MM.1S (cell line): ENCODE results near the gene GALNT12.

Experiments
- CTCF ChIP-seq: fragments of 300-600 bp; sonication (generic); IDR thresholded peaks from 2 replicates; pipeline ENCODE4 v1.5.1; 2016; ENCODE audit warnings: antibody characterized with exemption, low read length, mixed read lengths
- EZH2 ChIP-seq: fragments of 300-600 bp; sonication (generic); optimal IDR thresholded peaks from 2 replicates; pipeline ENCODE3; 2017; ENCODE audit warnings: low read depth, mild to moderate bottlenecking, antibody characterized with exemption, low read length, mixed read lengths

DNA sequence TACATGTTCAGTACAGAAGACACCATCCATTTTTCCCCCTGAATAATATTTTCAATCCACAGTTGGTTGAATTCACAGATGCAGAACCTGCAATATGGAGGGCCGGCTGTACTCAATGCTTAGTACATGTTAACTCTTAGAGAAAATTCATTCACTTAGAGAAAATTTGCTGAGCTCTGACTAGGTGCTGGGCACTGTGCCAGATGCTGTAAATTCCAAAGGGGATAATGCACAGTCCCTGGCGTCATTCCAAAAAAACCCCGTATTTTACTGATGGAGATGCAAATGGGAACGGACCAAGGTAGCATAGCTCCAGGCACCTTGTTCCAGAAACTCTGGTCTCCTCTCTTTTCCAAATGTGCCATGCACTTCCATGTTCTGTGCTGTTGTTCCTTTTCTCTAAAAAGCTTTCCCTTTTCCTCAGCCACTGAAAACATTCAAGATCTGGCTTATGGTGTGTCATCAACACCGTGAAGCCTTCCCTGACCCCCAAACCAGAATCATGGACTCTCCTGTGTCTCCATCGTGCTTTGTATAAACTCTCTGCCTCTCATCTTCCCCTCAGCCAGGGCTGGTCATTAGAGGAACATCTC is 80.5 kb downstream of the GALNT12 start:
- TF ChIP-seq CTCF (no peak), EZH2 (no peak)
